ENCODE results near the gene NBAS. TPM values are rescaled to one million over a fixed set of nuclear protein-coding genes. Genes with fewer than 3 reads are reported as not detected.

Gene NBAS
- total RNA-seq, 1 experiment from 2014 or later, result 36.3 TPM

GRCh38 chr2:15128846-15129245, 432.3 kb downstream of the NBAS start:
- ChIA-PET POLR2A (no interaction called here), CTCF (no interaction called here)
- DNase-seq (ENCODE audit: low read depth, low spot score) (no peak), ATAC-seq (no peak)
- Histone ChIP-seq H3K27ac (ENCODE audit: low read length) (no peak overlapping the region), H3K9me3 (ENCODE audit: control insufficient read depth, insufficient read depth, low read depth, low read length) (no peaks in the 10 kb centered on the region), H3K36me3 (ENCODE audit: control insufficient read depth, insufficient read depth, low read length) (no peaks in the 10 kb centered on the region), H3K27me3 (ENCODE audit: control insufficient read depth, insufficient read depth, low read length) (no peaks in the 10 kb centered on the region), H3K4me3 (ENCODE audit: low read depth in 2 of 2, low read length in 2 of 2) (no peak overlapping the region), H3K4me1 (ENCODE audit: control insufficient read depth, insufficient read depth, low read length) (no peaks in the 10 kb centered on the region)
- BruUV-seq (replicated peaks), result no TSS peak
- intact Hi-C loops (cut with micrococcal nuclease; ENCODE audit: unreplicated experiment) (no loop called here), in situ Hi-C loops (cut with HindIII; ENCODE audit: low pct_unique_long_range_greater_than_20kb, low sequenced_read_pairs) (no loop called here)
- no peak for TF ChIP-seq REST (IDR thresholded peaks at IDR 0.05; ENCODE audit: insufficient read depth in 1 of 2, low read depth in 2 of 2, low read length in 1 of 2)
- no peak for TF ChIP-seq SIN3A (IDR thresholded peaks at IDR 0.05; ENCODE audit: borderline replicate concordance, insufficient read depth, low read depth, low read length)
- no peak for TF ChIP-seq CTCF (IDR thresholded peaks at IDR 0.05)
- TF ChIP-seq TCF7L2 (IDR thresholded peaks at IDR 0.05; ENCODE audit: low read depth, low read length), result no peak
- no peak for TF ChIP-seq POLR2AphosphoS5 (IDR thresholded peaks at IDR 0.05; ENCODE audit: low read depth, low read length)

GRCh38 chr2:15127876-15128275, 433.3 kb downstream of the NBAS start:
- intact Hi-C loops (cut with micrococcal nuclease; ENCODE audit: unreplicated experiment) (no loop called here), in situ Hi-C loops (cut with HindIII; ENCODE audit: low pct_unique_long_range_greater_than_20kb, low sequenced_read_pairs) (no loop called here)
- TF ChIP-seq CTCF (IDR thresholded peaks at IDR 0.05), result no peak
- TF ChIP-seq TCF7L2 (IDR thresholded peaks at IDR 0.05; ENCODE audit: low read depth, low read length), result no peak
- no peak for TF ChIP-seq REST (IDR thresholded peaks at IDR 0.05; ENCODE audit: insufficient read depth in 1 of 2, low read depth in 2 of 2, low read length in 1 of 2)
- TF ChIP-seq POLR2AphosphoS5 (IDR thresholded peaks at IDR 0.05; ENCODE audit: low read depth, low read length), result no peak
- no peak for TF ChIP-seq SIN3A (IDR thresholded peaks at IDR 0.05; ENCODE audit: borderline replicate concordance, insufficient read depth, low read depth, low read length)
- Histone ChIP-seq H3K27me3 (ENCODE audit: control insufficient read depth, insufficient read depth, low read length) (no peaks in the 10 kb centered on the region), H3K36me3 (ENCODE audit: control insufficient read depth, insufficient read depth, low read length) (no peaks in the 10 kb centered on the region), H3K9me3 (ENCODE audit: control insufficient read depth, insufficient read depth, low read depth, low read length) (no peaks in the 10 kb centered on the region), H3K4me3 (ENCODE audit: low read depth in 2 of 2, low read length in 2 of 2) (no peak overlapping the region), H3K27ac (ENCODE audit: low read length) (no peak overlapping the region), H3K4me1 (ENCODE audit: control insufficient read depth, insufficient read depth, low read length) (no peaks in the 10 kb centered on the region)
- ChIA-PET POLR2A (no interaction called here), CTCF (no interaction called here)
- no peak for ATAC-seq
- BruUV-seq (replicated peaks), result no TSS peak
- DNase-seq (ENCODE audit: low read depth, low spot score), result no peak

Measured in Panc1 (cell line).